ENCODE measurements around the gene RND1. TPM values are rescaled to one million over a fixed set of nuclear protein-coding genes. Genes with fewer than 3 reads are reported as not detected.
"Not testable (repeated sequence)": the region's sequence is repeated elsewhere in the genome, so short reads cannot be mapped to it uniquely, and the experiment has no call there.

The RND1 gene
- total and polyA plus RNA-seq, 7 donors = 0.15 to 1.2 (median 0.19) TPM; not detected in 2

DNA sequence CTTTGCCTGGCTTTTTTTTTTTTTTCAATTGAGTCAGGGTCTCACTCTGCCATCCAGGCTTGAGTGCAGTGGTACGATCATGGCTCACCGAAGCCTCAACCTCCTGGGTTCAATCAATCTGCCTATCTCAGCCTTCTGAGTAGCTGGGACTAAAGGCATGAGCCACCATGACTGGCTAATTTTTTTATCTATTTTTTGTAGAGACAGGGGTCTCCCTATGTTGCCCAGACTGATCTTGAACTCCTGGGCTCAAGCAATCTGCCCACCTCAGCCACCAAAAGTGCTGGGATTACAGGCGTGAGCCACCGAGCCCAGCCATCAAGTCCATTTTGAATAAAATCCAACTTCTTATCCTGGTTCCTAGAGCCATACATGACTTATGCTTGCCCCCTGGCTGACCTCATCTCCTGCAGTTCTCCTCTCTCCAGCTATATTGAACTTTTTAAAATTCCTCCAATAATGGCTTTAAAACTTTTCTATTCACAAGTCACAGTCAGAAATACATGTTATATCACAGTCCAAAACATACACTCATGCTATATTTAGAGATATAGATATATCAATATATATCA lies 10.4 kb upstream of the RND1 start:
- TF ChIP-seq, protein P1, sequence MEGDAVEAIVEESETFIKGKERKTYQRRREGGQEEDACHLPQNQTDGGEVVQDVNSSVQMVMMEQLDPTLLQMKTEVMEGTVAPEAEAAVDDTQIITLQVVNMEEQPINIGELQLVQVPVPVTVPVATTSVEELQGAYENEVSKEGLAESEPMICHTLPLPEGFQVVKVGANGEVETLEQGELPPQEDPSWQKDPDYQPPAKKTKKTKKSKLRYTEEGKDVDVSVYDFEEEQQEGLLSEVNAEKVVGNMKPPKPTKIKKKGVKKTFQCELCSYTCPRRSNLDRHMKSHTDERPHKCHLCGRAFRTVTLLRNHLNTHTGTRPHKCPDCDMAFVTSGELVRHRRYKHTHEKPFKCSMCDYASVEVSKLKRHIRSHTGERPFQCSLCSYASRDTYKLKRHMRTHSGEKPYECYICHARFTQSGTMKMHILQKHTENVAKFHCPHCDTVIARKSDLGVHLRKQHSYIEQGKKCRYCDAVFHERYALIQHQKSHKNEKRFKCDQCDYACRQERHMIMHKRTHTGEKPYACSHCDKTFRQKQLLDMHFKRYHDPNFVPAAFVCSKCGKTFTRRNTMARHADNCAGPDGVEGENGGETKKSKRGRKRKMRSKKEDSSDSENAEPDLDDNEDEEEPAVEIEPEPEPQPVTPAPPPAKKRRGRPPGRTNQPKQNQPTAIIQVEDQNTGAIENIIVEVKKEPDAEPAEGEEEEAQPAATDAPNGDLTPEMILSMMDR (IDR thresholded peaks at IDR 0.05) = no peak
- Histone ChIP-seq H3K36me3 (ENCODE audit: insufficient read depth in 1 of 2, low read depth in 1 of 2) (no peaks in the 10 kb centered on the region), H3K4me1 (no peaks in the 10 kb centered on the region), H3K27ac (no peak overlapping the region), H3K27me3 (ENCODE audit: insufficient read depth in 3 of 3, low read length in 2 of 3) (peaks cover 0 to 7% (median 0%) of the 10 kb centered on the region in 3 donors), H3K9me3 (no peaks in the 10 kb centered on the region), H3K4me3 (no peak overlapping the region)
- no peak for DNase-seq
- intact Hi-C loops (cut with DNase I) = no loop called here
- WGBS, 3 donors = 46 to 72% (median 67%) methylated on average over 4 of the region's 4 CpGs
- ATAC-seq = no peak

DNA sequence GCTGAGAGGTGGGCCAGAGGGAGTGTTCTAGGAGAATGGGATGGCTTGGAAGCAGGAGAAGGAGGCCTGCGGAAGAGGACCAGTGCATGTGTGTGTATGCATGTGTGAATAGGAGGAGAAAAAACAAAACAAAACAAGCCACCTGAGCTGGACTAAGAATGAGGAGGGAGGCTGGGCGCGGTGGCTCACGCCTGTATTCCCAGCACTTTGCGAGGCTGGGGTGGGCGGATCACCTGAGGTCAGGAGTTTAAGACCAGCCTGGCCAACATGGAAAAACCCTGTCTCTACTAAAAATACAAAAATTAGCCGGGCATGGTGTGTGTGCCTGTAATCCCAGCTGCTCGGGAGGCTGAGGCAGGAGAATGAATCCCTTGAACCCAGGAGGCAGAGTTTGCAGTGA lies 7.9 kb upstream of the RND1 start:
- WGBS, 3 donors = 87 to 90% (median 89%) methylated on average over 8 of the region's 8 CpGs

DNA sequence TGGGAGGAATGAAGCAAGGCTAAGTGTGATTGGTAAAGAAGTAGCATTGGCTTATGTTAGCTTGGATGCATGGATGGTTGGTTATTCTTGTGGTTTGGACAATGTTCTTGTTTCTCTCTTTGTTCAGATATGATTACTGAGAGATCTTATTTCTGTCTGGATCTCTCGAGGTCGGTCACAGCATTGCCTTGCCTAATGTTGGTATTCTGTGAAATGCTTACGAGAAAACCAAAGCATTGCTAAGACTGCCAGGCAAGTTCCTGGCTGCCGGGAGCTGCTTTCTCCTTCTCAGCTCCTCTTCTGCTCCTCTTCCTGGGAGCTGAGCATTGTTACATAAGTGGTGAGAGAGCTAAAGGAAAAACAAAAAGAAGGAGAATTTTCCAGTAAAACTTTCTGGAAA lies 7.4 kb upstream of the RND1 start:
- 61 to 69% (median 65%) methylated on average over 4 of the region's 4 CpGs for WGBS, 3 donors
- TF ChIP-seq, protein P1 (IDR thresholded peaks at IDR 0.05) = no peak
- no peak for ATAC-seq
- Histone ChIP-seq H3K27me3 (ENCODE audit: insufficient read depth in 3 of 3, low read length in 2 of 3) (no peaks in the 10 kb centered on the region), H3K4me3 (no peak overlapping the region), H3K4me1 (no peaks in the 10 kb centered on the region), H3K36me3 (ENCODE audit: insufficient read depth in 1 of 2, low read depth in 1 of 2) (no peaks in the 10 kb centered on the region), H3K27ac (no peak overlapping the region), H3K9me3 (no peaks in the 10 kb centered on the region)
- intact Hi-C loops (cut with DNase I) = no loop called here
- DNase-seq = no peak

More for the DNA sequence above, 7.9 kb upstream of the RND1 start:
- H3K36me3 ChIP-seq (ENCODE audit: insufficient read depth in 1 of 2, low read depth in 1 of 2); DNase-seq; H3K4me3 ChIP-seq; H3K4me1 ChIP-seq; H3K27ac ChIP-seq; intact Hi-C loops (cut with DNase I); H3K27me3 ChIP-seq (ENCODE audit: insufficient read depth in 3 of 3, low read length in 2 of 3); H3K9me3 ChIP-seq; ATAC-seq: not testable (repeated sequence)

DNA sequence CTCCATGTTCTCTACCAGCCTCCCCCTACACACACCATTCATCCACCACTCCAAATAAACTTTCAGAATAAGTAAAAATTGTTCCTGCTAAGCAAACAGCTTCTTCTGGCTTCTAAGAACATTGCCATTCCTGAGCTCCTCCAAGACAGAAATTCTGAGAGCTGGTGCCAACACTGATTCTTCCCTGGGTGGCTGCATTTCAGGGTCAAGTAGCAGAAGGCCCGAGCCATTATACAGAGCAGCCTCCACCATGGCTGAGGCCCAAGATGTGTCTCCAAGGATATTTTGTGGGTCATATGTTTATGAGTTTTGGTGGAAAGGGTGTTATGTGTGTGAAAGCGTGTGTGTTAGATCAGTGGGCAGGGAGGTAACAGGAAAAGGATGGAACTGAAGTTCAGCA lies 3.5 kb upstream of the RND1 start:
- no peak for DNase-seq
- H3K27ac ChIP-seq = no peak overlapping the region
- WGBS, 3 donors = 75 to 79% (median 75%) methylated on average over 2 of the region's 2 CpGs
- no peaks in the 10 kb centered on the region for H3K36me3 ChIP-seq (ENCODE audit: insufficient read depth in 1 of 2, low read depth in 1 of 2)
- H3K4me1 ChIP-seq = peaks cover 4% of the 10 kb centered on the region
- TF ChIP-seq, protein P1 (IDR thresholded peaks at IDR 0.05) = no peak
- ATAC-seq = no peak
- peaks cover 0 to 5% (median 2%) of the 10 kb centered on the region in 3 donors for H3K27me3 ChIP-seq (ENCODE audit: insufficient read depth in 3 of 3, low read length in 2 of 3)
- intact Hi-C loops (cut with DNase I) = no loop called here
- no peaks in the 10 kb centered on the region for H3K9me3 ChIP-seq
- H3K4me3 ChIP-seq = no peak overlapping the region

DNA sequence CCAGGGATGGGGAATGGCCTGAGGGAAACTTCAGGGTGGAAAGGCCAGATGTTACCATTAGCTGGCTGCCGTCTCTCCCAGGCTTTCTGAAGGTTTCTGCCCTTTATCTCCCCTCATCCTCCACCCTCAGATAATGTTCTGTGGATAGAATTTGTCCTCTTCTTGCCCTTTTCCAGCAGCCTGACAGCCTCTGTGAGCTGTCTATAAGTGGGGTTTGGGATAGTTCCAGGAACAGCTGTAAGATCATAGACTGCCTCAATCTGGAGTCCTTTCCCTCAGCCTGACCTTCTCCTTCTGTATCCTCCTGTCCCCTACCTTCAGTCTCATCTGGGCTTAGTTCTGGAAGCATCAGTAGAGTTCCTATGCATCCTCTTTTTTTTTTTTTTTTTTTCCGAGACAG lies 2.8 kb upstream of the RND1 start:
- H3K4me3 ChIP-seq = no peak overlapping the region
- TF ChIP-seq, protein P1 (IDR thresholded peaks at IDR 0.05) = no peak
- ATAC-seq (no peak), DNase-seq (no peak)
- no peaks in the 10 kb centered on the region for H3K36me3 ChIP-seq (ENCODE audit: insufficient read depth in 1 of 2, low read depth in 1 of 2)
- peaks cover 0 to 5% (median 3%) of the 10 kb centered on the region in 3 donors for H3K27me3 ChIP-seq (ENCODE audit: insufficient read depth in 3 of 3, low read length in 2 of 3)
- intact Hi-C loops (cut with DNase I) = no loop called here
- H3K4me1 ChIP-seq = peaks cover 4% of the 10 kb centered on the region
- H3K9me3 ChIP-seq = no peaks in the 10 kb centered on the region
- 74 to 85% (median 82%) methylated on average over 2 of the region's 2 CpGs for WGBS, 3 donors
- no peak overlapping the region for H3K27ac ChIP-seq
